Hematopoietic multipotent progenitor cell (in vitro differentiated cells): ENCODE measurements around the gene PLEKHA6. TPM values are rescaled to one million over a fixed set of nuclear protein-coding genes. Genes with fewer than 3 reads are reported as not detected.

ENCODE experiments used
- DNase-seq, 3 donors: peaks; one replicate each; pipeline ENCODE4 v3.0.0-alpha.2; 2011 to 2015; ENCODE audit warnings: low read depth in 2 of 3, low spot score in 2 of 3
- total RNA-seq: library from RNA; depleted of rRNA; stranded (reverse); fragments of >200 nt; gene quantifications from one replicate; pipeline ENCODE4 v1.2.3, GENCODE V29; 2012

The PLEKHA6 gene
- total RNA-seq, 1 donor: 1.6 TPM

DNA sequence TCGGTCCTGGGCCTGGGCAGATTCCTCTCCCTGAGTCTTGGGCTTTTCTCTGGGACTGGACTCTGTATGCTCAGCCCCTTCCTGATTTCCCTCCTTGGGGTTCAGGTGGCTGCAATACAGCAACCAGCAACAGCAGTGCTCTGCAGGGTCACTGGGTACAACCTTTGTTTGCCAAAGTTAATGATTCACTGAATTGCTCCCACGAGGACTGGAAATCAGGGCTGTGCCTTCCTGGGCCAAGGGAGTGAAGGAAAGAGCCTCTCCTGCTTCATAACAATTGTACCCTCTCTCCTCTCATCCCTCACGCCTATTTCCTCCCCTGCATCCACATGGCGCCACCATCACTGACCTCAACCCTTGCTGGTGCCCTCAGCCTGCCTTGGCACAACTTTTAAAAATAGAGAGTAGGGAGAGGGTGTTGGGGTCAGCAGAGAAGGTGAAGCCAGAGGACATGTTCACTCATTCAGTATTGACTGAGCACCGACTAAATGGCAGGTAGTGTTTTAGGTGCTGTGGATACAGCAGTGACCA is 93.2 kb downstream of the PLEKHA6 start:
- DNase-seq: no peak

DNA sequence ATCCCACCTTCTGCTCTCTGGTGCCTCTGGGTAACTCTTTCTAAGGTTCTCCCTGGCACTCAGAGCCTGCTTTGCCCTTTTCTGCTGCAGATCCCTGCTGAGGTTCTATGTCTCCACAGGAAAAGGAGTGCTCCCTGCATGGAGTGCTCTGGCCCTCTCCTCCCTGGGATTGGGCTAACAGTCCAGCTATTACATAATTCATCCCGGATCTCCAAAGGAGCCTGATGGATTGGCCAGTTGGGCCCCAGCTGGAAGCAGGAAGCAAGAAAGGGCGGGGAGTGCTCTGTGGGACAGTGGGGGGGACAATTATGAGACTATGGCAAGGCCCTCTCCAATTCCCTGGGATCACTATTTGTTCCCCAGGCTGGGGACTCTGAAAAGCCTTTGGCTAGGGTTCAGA is 94.1 kb downstream of the PLEKHA6 start:
- DNase-seq: no peak

DNA sequence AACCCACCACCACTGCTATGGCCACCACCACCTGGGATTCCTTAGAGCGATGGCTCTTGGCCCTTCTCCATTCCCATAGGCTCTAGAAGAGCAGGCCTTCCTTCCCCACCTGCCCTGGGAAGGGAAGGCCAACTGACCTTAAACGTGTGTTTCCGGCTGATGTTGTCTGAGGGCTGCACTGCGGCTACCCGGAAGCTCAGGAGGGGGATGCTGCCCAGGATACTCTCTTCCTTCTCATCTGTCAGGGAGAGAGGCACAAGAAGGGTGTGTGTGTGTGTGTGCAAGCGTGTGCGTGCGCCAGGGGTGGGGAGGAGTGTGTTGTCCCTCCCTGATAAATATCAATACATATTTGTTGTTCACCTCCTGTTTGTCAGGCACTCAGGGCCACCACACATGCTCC is 94.9 kb downstream of the PLEKHA6 start:
- no peak for DNase-seq

DNA sequence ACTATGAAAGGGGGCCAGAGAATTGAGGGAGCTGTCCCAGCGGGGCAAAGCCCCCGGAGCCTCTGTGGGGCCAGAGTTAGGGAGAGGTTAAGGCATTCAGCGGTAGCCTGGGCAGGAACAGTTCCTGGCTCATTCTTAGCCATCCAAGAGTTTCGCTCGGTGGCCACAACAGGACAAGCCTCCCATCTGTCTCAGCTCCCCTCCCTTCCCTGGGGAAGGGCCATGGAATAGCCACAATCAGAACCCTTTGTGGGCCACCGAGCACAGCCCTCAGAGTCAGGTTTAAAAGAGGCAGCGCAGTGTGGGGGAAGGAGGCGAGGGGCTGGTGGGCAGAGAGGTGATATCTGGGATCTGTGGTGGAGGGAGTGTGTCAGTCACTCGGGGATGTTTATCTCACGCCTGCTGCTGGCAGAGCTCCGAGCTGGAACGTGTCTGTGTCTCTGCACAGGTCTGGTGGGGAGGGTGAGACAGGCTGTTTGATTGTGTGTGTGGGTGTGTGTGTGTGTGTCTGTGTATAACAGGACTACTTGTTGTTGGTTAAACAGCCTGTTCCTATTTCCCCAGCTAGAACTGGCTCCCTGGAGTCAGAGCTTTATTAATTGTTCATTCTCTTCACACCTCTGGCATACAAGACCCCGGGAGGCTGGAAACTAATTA is 96.3 kb downstream of the PLEKHA6 start:
- peak in 1 of 3 donors; percentile 42 for DNase-seq

DNA sequence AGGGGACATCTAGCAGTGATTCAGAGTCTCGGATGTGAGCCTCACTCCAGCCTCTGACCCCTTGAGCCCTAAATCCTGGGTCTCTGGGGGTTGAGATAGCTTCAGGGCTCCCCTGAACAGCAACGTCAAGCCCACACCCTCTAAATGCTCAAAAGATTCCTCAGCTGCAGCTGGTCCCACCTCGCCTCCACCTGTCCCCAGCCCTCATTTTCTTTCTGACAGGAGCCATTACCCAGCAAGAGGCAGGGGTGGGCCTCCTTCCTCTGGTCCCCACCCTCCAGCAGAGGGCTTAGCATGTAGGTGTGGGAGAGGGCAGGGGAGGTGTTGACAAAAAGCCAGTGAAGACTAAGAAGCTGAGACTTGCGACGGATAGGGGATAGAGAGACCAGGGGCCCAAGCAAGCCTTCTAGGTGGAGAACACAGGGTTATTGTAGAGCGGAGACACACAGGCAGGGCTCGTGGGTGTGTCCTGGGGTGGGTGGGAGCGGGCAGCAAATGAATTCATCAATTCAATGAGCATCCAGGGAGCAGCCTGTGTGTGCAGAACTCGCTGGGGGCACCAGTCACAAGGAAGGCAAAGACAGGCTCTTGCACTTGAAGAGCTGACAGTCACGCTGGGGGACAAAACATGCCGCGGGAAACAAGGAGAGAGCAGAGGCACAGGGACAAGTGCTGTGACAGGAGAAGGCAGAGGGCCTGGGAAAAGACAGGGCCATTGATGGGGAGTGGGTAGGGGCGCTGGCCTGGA is 97.0 kb downstream of the PLEKHA6 start:
- DNase-seq: no peak

DNA sequence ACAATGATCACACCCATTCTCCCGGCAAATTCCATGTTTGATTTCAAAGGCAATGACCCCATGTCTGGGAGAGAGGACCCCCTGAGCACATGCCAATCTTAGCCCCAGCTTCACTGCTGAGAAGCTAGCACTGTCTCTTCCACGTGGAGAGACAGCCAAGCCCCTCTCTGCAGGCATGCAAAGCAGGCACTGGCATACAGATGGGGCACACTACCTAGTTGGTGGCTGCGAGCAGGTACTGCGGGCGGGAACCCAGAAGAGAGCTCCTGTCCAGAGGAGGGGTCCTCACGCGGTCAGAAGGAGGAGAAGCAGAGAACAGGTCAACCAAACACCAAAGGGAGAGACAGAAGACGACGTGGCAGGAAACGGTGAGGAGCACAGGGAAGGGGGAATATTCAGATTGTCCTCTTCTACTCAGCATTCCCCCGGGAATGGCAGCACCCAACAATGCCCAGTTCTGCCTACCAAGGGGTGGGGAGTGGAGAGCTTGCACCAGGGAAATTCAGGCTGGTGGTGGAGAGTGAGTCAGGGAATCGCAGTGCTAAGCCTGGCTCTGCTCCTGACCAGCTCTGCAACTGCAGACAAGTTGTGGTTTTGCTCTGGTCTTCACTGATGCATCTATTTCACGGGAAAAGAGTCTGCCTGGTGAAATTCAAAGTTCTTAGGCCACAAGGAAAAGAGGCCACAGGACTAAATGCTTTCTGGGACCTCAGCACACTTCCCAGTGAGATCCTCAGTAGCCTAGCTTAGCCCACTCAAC is 97.8 kb downstream of the PLEKHA6 start:
- no peak for DNase-seq

DNA sequence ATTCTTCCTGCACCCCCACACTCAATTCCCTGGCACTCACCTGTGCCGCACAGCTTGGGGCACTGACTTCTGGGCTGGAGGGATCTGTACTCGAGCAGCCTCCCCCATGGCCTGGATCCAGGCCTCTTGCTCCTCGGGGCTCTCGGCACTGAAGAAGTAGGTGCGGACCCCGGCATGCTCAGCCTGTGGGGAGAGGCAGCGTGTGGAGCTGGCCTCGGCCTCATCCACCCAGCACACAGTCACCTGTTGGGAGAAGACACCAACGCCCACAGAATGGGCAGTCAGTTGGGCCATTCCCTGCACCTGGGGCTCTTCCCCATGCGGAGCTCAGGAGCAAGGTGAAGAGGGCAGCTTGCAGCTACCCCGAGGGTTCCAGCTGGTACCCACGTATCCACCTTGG is 98.5 kb downstream of the PLEKHA6 start:
- DNase-seq: no peak

DNA sequence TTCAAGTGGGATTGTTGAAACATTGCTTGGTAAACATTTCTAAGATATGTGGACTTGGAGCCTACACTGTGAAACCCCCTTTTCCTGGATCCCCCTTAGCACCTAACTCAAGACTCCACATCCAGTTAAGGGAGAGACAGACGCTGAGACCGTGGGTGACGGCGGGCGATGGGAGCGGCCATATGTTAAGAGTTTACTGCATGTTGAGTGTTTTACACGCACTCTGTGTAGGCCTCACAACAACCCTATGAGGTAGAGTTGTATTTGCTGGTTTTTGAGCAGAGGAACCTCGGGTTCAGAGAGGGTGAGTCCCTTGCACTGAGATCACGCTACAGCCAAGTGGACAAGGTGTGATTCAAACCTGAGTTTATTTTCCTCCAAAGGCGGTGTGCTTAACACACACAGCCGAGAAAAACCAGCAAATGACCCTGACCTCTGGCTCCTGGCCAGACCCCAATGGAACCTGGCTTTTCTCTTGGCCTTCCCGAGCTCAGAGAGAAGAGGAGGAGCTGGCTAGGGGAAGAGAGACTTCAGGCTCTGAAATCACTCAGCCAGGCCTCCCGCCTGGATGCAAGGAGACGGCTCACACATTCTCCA is 99.0 kb downstream of the PLEKHA6 start:
- DNase-seq: no peak

DNA sequence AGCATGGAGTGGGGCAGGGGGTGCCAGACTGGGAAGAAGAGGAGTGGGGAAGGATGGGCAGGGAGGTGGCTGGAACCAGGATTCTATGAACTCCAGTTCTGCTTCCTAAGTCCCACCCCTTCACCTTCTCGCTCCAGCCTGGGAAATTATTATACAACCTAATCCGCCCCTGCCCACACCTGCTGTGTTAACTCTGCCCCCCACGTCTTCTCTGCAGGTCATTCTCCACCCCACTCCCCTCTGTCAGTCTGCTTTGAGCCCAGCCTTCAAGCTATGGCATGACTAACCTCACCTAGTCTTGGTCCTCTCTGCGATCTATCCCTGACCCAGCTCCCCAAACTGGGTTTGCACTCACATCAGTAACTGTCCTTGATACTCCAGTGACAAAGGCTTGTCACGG is 99.9 kb downstream of the PLEKHA6 start:
- no peak for DNase-seq

DNA sequence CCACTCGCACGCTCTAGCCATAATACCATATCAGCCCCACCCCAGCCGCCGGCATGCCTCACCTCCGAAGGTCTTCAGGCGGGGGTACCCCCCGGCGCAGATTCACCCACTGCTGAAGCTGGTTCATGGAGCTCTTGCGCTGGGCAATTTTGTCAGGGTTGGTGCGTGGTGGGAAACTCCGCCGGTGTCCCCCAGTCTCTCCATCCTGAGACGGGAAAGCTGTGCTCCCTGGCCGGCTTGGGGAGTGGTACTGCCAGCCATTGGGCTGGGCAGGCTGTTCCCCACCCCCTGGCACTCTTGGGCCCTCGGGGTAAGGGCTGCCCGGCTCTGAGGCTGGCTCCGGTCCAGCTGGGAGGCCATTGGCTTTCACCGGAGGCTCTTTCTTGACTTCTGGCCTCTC is 100.5 kb downstream of the PLEKHA6 start:
- no peak for DNase-seq

DNA sequence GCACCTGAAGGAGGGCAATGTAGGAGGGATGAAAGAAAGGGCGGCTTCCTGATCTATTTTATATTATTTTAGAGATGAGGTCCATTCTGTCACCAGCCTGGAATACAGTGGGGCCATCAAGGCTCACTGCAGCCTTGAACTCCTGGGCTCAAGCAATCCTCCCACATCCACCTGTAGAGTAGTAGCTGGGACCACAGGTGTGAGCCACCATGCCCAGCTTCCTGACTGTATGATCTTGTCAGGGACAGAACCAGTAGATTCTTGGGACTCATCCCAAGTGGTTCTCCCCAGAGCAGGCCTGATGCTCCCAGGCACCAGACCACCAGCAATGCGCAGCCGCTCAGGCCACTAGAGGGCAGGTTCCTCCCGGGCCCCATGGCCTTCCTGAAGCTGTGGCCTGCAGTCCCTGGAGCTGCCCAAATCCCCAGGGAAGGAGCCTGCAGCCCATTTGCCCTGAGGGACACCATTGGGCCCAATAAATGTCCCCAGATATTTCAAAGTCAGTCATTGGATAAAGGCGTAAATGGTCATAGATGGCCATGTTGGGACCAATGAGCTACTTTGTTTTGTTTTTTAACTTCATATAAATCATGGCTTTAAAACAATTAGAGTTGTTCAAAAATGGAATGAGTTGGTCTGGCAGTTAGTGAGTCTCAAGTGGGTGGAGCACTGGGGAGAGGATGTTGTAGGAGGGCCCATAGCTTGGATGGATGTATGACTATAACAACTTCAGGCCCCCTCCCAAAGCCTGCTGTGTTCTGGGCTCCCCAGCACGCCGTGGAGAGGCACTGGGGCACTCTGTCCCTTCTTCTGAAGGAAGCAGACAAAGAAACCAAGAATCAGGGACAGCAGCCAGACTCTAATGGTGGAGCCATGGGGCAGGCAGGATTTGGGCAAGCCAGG is 101.3 kb downstream of the PLEKHA6 start:
- peak in 2 of 3 donors; percentile 35 to 57 for DNase-seq

DNA sequence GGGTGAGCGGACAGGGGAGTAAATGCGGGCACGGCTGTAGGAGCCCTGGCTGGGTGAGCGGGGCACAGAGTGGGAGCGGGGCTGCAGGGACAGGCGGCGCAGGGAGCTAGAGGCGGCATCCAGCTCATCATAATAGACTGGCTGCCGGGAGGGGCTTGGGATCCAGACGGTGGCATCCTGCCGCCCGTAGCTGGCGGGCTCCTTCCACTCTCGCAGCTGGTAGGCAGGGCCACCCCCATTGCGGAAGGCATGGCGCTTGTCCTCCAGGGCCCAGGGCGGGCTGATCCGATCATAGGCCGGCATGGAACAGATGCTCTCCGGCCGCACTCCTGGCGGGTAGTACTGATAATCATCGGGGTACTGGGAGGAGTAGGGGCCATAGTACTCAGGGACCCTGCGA is 102.3 kb downstream of the PLEKHA6 start:
- no peak for DNase-seq

DNA sequence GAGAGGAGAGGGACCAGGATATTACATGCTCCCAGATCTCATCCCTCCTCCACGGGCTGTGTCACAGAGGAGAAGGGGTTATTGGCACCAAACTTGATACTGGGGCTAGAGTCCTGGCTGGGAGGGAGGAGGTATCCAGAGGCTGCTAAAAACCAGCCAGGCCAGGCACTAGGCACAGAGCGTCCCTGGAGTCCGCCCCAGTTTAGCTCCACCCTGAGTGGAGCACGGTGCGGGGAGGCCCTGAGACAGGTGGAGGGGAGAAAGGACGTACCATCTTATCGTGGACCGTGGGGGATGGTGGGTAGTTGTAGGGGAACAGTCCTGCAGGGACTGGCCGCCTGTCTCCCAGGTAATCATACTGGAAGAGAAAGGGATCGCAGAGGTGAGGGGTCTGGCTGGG is 103.2 kb downstream of the PLEKHA6 start:
- DNase-seq: no peak

DNA sequence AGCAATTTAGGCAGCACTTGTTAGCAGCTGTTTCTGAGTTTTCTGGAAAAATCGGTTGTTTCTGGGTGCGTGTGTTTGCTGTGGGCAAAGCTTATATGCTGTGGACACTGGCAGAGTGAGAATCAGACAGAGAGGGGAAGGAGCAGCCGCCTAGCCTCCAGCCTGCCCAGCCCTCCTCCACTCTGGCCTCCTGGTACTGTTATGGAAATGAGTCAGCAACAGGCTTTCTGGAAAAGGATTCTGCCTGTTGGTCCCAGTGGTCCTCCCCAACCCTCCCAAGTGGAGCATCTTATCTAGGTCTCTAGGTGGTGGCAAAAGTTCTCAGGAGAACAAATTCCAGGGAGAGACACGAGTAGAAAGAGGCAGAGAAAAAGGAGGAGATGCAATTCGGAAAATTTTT is 103.8 kb downstream of the PLEKHA6 start:
- DNase-seq: no peak

DNA sequence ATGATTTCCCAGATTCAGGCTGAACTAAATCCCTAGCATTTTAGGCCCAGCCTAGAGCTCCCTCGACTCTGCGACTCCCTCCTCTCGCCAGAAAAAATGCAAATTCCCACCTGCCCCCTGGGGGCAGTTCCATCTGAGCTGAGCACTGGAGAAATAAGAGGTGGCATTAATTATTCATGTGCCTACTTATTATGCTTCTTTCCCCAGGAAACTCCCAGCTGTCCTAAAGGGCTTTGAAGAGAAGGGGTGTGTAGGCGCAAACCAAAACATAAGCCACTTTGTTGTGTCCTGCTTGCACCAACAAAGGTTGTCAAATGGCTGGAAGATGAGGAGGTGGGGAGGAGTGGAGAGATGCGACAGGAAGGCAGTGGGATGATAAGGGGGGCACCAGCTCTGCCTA is 104.5 kb downstream of the PLEKHA6 start:
- DNase-seq: no peak

DNA sequence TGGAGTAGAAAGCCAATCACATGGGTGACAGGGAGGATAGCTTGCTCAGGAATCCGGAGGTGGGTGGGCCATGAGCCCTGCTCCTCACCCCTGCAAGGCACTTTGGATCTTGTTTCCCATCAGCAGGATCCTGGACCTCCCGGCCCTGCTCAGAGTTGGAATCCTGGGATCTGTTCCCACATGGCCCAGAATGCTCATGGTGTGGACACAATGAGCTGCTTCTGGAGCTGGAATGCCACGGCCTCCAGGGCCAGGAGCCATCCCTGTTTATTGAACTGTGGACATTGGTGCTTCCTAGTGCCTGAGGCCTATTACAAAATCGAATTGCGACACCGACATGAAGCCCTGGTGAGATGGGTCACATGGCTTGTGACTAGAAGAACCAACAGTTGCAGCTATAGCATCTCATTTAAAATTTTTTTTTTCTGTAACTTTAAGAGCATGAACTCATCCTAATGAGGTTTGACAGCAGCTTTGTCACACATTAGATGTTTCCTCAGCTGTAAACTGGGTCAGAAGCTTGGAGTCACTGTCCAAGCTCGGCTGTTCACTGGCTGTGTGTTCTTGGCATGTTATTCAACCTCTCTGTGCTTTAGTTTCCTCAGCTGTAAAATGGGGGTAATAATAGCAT is 105.6 kb downstream of the PLEKHA6 start:
- no peak for DNase-seq

DNA sequence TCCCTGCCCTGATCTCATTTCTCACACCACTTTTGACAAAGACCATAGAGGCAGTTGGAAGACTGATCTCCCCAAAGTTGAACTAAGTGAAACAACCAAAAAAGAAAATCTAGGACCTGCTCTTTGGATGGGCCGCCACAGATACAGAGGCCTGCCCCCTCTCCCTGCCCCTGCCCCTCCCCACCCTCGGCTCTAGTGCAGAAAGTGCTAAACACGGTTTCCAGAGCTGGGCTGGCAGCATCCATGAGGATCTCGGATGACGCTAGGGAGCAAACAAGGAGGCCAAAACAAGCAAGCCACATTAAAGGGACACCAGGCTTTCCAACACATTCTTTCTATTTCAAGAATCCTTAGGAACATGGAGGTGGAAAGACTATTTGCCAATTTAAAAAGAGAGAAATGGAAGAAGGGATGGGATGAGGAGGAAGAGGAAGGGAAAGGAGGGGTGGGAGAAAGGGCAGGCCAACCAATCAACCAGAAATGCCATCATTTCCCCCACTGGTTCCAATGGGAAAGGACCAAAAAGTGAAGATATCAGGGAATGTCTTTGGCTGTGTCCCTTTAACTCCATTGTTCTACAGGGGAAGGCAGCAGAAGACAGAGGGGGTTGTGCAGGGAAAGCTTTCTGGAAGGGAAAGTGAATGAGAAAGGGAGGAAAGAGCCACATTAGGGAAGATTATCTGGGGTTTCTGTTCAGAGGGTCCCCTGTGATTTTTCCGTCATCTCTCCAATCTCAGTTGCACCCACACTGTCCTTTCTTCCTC is 107.6 kb downstream of the PLEKHA6 start:
- DNase-seq: no peak

DNA sequence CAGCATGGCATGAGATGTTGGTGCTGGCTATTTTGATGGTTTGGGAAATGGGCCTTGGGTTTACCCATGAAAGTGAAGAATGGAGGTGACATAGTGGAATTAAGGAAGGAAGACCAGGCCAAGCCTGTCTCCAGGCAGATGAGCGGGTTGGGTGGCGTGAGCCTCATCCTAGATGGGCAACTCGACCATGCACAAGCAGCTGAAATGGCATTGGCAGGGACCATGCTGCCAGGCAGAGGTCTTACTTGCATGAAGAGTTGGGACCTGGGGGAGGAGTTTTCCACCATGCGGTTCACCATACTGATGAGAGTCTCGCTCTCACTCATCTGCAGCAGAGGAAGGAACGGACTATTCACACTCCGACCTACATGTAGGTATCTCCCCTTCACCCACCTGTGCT is 108.4 kb downstream of the PLEKHA6 start:
- no peak for DNase-seq
